ENCODE results near the gene C3orf70. TPM values are rescaled to one million over a fixed set of nuclear protein-coding genes. Genes with fewer than 3 reads are reported as not detected.

The C3orf70 gene
- total and polyA plus RNA-seq, 2 of the 8 experiments (the other 6 are each of a cell fraction or from before 2014, with no cell fraction given) = 1.7 to 2.0 TPM

GRCh38 chr3:185151964-185152409 lies 873 bp downstream of the C3orf70 start (continued):
- TF ChIP-seq RFX5 (IDR thresholded peaks at IDR 0.05; ENCODE audit: borderline replicate concordance, low read depth, low read length) (no peak), ZNF274 (IDR thresholded peaks at IDR 0.05; ENCODE audit: borderline replicate concordance, extremely low read depth, low read length) (no peak), SP4 (IDR thresholded peaks at IDR 0.05; ENCODE audit: low read length) (no peak)
